HG02763 (cell line): ENCODE measurements around the gene ZNF346.
"Not testable (repeated sequence)": the region's sequence is repeated elsewhere in the genome, so short reads cannot be mapped to it uniquely, and the experiment has no call there.

Source experiments
- ATAC-seq: cut with Tn5 transposase; IDR thresholded peaks from one replicate; pipeline ENCODE4 v1.9.1; 2021; ENCODE audit warnings: mild to moderate bottlenecking, moderate library complexity; ENCODE audit not compliant: unreplicated experiment

The ZNF346 gene

DNA sequence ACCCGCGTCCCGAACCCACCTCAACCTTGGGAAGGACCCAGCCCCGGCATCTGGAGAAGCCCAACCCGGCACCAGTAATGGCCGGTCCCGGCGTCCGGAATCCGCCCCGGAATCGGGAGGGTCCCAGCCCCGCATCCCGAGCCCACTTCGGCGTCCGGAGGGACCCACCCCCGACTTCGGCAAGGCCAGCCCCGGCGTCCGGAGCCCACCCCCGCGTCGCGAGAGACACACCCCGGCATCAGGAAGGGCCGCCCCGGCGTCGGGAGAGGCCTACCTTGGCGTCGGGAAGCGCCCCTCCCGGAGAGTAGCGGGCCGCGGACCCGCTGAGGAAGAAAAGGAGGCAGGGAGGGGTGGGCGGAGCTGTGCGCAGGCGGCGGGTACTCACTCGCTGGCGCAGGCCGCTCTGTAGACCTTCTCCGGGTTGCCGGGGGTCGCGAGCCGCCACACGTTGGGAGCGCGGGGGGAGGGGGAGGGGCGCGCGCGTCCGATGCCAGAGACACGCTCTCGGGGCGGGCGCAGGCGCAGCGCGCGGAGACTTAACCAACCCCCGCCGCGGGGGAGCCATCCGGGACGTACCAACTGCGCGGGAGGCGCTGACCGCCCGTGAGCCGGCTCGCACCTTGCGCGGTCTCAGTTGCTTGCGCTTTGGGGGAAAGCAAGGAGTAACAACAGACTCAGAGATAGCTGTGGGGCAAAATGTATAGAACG is 16.1 kb upstream of the ZNF346 start, which contains the start of gene UIMC1:
UIMC1 (minus strand) TSS at position 515 of the 708 bp plus-strand sequence. CDS start 24,164 bp downstream, outside the sequence.
- ATAC-seq = peak; percentile 70

DNA sequence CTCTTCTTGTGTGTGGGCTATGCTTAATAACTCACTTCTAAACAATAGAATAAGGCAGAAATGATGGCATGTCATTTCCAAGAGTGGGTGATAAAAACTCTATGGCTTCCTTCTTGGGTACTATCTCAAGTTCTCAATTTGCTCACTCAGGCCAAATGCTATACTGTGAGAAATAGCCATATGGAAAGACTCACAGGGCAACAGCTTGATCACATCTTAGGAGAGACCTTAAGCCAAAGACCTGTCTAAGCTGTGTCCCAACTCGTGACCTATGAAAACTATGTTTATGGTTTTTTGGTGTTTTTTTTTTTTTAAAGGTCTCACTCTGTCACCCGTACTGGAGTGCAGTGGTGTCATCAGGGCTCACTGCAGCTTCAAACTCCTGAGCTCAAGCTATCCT is 13.8 kb upstream of the ZNF346 start:
- ATAC-seq = no peak

DNA sequence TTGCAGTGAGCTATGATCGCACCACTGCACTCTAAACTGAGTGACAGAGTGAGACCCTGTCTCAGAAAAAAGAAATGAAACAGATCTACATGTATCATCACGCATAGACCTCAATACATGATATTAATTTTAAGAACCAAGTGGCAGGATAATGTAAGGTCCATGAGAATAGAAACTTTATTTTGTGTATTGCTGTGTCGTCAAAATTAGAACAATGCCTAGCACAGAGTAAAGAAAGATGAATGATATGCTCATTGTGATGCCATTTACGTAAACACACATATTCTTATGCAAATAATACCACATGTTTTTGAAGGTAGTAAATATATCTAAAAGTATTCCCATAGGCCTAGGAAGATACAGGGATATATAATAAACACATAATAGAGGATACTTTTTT is 12.3 kb upstream of the ZNF346 start:
- no peak for ATAC-seq

DNA sequence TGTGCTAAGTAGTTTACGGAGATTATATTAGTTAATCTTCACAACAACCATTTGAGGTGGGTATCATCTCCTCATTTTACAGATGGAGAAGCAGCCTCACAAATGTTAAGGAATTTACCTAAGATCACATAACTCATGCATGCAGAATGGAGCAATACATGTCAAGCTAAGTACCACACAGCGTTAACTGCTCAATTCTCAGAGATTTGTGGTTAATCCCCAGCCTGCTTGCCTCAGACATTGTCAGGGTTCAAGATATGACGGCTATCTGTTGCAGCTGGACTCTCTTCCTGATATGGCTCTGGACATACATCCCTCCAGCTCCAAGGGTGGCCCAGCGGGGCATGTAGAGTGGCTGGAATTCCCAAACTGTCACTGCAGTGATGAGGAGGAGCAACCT is 7.3 kb upstream of the ZNF346 start:
- ATAC-seq = no peak

DNA sequence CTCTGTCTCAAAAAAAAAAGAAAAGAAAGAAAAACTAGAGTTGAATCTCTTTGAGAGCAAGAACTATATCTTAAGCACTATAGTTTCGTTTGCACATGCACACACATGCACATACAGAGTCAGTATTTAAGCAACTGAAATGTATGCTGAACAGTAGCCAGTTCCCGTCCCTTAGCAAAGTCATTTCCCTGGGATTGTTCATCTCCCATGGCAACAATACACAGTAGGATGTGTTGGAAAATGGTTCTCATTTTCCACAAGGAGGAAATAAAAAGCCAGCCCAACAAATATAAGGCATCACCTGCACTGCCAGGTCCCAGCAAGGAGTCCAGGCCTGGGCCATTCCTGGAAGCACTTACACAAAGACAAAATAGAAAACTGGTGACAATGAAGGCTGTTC is 4.2 kb upstream of the ZNF346 start:
- ATAC-seq = no peak

DNA sequence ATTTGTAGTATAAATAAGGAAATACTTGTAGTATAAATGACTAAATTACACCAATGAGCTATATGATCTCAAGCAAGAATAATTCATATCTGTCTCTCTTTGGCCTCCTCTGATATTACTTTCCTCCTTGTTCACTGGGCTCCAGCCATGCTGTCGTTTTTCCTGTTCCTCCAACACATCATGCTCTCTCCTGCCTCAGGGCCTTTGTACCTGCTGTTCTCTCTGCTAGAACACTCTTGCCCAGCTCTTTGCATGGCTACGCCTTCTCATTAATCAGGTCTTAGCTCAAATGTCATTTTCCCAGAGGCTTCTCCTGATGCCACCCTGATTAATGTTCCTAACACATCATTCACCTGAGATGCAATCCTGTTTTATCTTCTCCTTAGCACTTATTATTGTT is 2.5 kb upstream of the ZNF346 start:
- ATAC-seq = no peak

DNA sequence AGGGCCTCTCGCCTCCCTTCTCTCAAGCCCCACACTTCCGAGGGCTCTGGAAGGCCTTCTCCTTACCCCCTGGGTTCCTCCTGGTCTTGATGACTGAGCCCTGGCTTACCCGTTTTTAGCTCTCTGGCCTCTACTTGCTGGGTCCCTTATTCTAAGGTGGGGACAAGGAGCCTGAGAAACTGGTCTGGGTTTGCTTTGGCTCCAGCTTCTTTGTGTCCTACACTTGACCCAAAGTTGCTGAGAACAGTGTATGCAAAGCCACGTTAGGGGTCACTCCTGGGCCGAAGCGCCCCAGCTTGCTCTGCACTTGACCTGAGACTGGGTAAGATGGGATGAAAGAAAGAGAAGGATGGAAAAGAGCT is 788 bp downstream of the ZNF346 start:
- no peak for ATAC-seq

DNA sequence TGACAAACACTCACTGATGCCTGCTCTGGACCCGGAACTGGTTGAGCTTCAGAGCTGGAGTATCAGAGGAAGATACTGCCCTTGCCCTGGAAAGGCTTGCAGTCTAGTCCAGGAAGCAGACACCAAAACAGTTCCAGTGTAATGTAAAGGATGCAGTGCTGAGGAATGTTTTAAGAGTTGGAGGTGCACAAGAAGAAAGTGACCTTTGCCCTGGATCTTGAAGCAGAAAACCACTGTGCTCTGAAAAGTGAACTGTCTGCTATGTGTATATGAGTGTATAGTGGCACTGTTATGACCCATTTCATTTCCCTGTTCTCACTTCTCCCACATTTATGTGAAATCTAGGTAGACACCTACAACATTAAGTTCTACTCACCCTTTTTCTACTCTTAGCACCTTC is 2.1 kb downstream of the ZNF346 start:
- ATAC-seq = no peak

DNA sequence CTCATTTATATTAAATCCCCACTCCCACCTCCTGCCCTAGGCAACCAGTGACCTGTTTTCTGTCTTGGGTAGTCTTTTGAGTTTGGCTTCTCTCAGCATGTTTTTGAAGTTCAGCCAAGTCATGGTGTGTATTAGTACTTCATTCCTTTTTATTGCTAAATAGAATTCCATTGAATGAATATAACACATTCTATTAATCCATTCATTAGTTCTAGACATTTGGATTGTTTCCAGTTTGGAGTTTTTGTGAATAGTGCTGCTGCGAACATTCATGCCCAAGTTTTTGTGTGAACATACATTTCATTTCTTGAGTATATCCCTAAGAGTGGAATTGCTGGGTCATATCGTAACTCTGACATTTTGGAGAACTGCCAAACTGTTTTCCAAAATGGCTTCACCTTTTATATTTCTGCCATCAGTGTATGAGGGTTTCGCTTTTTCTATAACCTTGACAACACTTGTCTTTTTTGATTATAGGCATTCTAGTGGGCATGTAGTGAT is 2.7 kb downstream of the ZNF346 start:
- ATAC-seq = no peak

DNA sequence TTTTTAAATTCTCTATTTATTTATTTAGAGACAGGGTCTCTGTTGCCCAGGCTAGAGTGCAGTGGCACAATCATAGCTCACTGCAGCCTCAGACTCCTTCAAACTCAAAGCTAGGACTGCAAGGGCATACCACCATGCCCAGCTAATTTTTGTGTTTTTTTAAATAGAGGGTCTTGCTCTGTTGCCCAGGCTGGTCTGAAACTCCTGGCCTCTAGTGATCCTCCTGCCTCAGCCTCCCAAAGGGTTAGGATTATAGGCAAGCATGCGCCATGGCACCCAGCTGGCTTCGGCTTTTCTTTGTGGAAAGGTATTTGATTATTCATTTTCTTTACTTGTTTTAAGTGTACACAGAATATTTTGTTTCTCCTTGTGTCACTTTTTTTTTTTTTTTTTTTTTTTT is 5.2 kb downstream of the ZNF346 start:
- ATAC-seq = no peak

DNA sequence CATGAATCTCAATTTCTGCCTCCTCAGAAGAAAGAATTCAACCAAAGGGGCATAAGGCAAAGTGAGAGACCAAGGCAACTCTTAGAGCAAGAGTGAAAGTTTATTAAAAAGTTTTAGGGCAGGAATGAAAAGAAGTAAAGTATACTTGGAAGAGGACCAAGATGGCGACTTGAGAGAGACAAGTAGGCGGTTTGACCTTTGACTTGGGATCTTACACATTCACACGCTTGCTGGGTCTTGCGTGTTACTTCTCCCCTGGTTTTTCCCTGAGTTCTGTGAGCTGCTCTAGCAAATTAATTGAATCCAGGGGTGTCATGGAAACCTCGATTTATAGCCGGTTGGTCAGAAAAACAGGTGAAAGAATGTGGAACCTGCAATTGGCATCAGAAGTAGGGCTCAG is 7.0 kb downstream of the ZNF346 start:
- no peak for ATAC-seq

DNA sequence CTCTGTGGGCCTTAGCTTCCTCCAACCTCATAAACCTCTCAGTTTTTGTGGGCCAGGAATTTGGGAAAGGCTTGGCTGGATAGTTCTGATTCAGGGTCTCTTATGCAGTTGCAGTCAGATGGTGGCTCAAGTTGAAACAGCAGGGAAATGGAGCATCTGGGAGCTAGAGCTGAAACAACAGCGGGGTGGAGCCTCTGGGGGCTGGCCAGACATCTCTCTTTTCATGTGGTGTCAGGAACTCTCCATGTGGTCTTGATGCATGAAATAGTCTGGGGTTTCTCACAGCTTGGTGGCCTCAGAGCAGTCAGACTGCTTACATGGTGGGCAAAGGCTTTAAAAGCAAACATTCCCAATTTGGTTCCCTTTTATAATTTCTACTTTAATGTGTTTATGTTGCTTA is 13.5 kb downstream of the ZNF346 start:
- ATAC-seq = no peak

DNA sequence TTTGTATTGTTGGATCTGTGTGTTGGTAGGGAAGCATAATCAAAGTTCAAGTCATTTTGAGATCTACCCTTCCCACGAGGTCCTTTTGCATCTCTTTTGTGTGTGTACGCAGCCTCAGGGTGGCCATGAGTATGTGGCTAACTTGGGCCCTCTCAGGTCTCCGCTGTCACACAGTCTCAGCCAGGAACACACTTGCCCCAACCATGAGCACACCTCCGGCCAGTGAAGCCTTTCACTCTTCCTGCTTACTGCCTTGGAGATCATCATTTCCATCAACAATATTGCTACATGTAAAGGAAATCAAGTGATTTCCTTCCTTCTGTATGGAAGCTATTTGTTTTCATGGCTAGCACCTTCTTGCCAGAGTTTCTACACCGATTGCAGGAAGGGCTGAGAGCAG is 13.9 kb downstream of the ZNF346 start:
- no peak for ATAC-seq

DNA sequence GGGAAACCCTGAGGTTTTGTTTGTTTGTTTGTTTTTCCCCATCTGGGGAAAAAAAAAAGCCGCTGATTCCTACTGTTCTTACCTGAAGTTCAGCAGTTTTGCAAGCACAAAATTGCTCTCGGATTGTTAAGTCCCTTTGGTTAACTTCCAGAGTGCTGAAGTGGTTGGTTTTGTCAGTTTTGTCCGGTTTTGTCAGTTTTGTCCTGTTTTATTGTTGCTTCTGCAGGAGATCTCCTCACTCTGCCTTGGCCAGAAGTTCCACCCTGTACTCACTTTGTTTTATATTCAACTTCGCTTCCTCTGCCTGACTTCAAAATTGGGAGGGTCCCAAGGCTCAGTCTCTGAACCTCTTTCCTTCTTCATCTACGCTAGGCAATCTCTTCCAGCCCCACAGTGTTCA is 14.4 kb downstream of the ZNF346 start:
- no peak for ATAC-seq

DNA sequence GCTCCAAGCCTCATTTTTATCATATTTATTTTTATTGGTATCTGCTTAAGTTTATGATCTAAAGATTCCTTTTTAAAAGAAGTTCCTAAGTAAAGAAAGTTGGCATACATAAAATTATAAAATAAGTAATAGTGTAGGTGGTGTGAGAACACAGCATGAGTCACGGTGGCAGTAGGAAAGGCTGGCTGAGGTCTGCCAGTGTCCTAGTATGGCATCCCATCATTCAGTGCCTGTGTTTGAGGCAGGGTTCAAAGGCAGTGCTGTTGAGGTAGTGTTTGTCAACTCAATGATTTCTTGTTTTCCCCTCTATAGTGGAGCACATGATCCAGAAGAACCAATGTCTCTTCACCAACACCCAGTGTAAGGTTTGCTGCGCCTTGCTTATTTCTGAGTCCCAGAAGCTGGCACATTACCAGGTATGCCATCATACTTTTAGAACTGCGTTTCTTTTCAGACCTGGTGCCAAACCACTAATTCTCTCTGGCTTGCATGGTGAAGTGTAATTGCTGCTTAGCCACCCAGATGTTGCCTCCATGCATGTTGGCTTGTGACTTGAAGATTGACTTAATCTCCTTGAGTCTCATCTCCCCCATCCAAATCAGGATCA is 18.4 kb downstream of the ZNF346 start:
- ATAC-seq = no peak

DNA sequence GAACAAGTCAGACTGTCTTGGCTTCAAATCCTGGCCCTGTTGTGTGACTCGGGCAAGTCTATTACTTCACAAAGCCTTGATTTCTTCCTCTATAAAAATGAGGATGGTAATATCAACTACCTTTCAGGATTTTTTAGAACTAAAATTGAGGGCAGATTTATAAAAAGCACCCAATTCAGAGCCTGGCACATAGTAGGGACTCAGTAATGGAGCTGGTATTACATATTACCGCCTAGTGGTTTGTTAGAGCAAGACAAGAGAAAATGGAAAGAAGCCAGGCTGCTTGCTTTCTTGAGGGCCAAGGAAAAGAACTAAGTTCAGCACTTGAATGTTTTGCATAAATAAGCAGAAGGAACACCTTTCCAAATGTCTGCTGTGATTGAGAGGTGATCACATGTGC is 19.4 kb downstream of the ZNF346 start:
- ATAC-seq = no peak

DNA sequence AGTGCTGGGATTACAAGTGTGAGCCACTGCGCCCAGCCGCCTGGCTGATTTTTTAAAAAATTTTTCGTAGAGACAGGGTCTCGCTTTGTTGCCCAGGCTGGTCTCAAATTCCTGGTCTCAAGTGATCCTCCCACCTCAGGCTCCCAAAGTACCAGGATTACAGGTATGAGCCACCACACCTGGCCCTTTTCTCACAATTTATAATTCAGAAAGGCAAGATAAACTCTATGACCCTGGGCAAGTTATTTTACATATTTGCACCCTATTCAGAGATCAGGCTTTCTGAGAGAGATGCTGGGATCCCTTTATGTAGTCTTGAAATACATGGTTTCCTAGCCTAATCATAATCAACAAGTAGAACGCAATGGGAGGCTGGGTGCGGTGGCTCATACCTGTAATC is 20.6 kb downstream of the ZNF346 start:
- ATAC-seq = no peak

DNA sequence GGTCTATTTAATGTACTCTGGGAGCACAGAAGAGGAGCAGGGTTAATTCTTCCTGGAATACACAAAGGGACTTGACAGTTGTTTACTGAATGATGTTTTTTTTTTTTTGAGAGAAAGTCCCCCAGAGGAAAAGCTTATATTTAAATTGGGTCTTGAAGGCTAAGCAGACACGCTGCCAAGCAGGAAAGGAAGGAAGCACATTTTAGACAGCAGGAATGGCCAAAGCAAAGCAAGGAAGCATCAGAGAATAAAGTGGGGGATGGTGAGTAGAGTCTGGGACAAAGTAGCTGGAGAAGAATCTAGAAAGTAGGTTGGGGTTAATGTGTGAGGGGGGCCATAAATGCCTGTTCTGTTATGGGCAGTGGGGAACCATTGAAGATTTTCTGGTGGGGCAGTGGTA is 21.5 kb downstream of the ZNF346 start:
- no peak for ATAC-seq

DNA sequence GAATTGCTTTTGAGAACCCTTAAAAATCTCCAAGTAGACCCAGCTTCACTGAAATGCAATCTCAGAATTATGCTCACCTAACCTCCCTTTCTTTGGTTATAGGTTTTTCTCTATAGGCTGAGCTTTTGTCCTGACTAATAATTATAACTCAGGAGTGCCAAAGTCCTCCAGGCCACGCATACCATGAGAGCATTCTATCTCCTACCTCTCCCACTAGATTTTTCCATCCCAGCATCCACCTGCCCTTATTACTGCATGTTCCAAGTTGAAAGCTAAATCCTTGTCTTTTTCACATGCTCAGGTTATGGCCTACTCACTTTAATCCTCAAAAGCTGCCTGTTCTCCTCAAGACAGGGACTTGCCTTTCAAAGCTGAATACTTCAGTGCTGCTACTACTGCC is 22.1 kb downstream of the ZNF346 start:
- ATAC-seq = no peak

DNA sequence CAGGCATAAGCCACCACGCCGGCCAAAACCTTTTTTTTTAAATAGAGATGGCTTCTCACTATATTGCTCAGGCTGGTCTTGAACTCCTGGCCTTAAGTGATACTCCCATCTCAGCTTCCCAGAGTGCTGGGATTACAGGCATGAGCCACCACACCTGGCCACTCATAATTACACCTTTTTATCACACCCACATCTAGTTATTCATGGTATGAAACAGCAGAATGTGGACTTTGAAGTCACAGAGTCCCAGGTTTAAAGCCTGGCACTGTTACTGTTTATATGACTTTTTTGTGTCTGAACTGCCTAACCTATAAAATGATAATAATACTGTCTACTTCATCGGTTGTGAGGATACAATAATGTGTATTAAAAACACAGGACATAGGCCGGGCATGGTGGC is 23.1 kb downstream of the ZNF346 start:
- ATAC-seq = no peak

DNA sequence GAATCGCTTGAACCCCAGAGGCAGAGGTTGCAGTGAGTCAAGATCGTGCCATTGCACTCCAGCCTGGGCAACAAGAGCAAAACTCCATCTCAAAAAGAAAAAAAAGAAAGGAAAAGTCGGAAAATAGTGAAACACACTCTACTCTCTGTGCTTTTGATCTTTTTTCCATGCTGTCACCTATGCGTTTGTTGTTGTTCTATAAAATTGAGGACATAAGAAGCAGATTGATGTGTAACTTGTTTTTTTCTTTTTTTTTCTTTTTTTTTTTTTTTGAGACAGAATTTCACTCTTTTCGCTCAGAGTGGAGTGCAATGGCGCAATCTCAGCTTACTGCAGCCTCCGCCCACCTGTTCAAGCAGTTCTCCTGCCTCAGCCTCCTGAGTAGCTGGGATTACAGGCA is 26.0 kb downstream of the ZNF346 start:
- ATAC-seq = not testable (repeated sequence)

DNA sequence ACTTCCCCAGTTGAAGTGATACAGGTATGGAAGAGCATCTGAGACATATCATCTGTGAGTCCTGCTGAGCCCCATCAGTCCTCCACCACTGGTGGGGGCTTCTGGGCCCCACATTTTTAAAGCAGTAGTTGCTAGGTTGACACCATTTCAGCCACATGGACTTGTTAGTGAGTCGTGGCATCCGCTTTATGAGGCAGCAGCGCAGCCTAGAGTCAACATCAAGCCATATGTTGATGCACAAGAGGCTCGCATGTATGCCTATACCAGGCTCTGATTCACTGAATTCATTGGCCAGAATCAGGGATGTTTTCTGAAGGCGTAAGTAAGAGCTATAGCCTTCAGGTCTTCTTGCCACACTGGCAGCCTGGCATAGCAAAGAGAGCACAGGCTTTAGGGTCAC is 26.8 kb downstream of the ZNF346 start:
- no peak for ATAC-seq
